ENCODE data around the gene INAFM1. TPM values are rescaled to one million over a fixed set of nuclear protein-coding genes. Genes with fewer than 3 reads are reported as not detected.
A peak's percentile ranks its signal among the peaks of the same experiment; 100 is the strongest.
"Not testable (repeated sequence)": the region's sequence is repeated elsewhere in the genome, so short reads cannot be mapped to it uniquely, and the experiment has no call there.

INAFM1 gene
- total RNA-seq, 2 donors from 2014 or later: 14.0 to 16.1 TPM

DNA sequence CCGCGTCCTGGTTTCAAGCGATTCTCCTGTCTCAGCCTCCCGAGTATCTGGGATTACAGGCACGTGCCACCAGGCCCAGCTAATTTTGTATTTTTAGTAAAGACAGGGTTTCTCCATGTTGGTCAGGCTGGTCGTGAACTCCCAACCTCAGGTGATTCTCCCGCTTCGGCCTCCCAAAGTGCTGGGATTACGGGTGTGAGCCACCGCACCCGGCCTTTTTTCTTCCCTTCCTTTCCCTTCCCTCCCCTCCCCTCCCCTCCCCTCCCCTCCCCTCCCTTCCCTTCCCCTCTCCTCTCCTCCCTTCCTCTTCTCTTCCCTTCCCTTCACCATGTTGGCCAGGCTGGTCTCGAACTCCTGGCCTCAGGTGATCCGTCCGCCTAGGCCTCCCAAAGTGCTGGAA lies 26.2 kb downstream of the INAFM1 start:
- not testable (repeated sequence) for H3K36me3 Mint-ChIP-seq; ATAC-seq; H3K9me3 Mint-ChIP-seq; H3K27me3 Mint-ChIP-seq; H3K27ac Mint-ChIP-seq; DNase-seq (ENCODE audit: low spot score)
- Mint-ChIP-seq H3K4me3 (peak overlapping the region; percentile 70), H3K4me1 (ENCODE audit: low read depth in 2 of 2) (peaks cover 17 to 22% of the 10 kb centered on the region in 2 donors)

DNA sequence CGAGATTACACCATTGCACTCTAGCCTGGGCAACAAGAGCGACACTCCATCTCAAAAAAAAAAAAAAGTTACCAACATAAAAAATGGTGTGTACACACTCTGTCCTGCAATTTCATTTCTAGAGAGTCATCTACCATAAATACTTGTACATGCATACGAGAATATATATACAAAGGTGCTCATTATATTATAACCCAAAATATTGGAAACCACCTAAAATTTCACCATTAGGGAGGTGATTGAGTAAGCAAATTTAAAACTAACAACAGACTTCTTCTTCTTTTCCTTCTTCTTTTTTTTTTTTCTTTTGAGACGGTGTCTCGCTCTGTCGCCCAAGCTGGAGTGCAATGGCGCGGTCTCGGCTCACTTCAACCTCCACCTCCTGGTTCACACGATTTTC lies 27.6 kb downstream of the INAFM1 start:
- peak overlapping the region in 1 of 2 donors; percentile 29 for H3K27ac Mint-ChIP-seq
- ATAC-seq (no peak), DNase-seq (ENCODE audit: low spot score) (no peak)
- H3K36me3 Mint-ChIP-seq: no peaks in the 10 kb centered on the region
- no peak overlapping the region for H3K4me3 Mint-ChIP-seq
- H3K27me3 Mint-ChIP-seq: peaks cover 12 to 15% of the 10 kb centered on the region in 2 donors
- H3K9me3 Mint-ChIP-seq: no peaks in the 10 kb centered on the region
- H3K4me1 Mint-ChIP-seq (ENCODE audit: low read depth in 2 of 2): peaks cover 17 to 19% of the 10 kb centered on the region in 2 donors

DNA sequence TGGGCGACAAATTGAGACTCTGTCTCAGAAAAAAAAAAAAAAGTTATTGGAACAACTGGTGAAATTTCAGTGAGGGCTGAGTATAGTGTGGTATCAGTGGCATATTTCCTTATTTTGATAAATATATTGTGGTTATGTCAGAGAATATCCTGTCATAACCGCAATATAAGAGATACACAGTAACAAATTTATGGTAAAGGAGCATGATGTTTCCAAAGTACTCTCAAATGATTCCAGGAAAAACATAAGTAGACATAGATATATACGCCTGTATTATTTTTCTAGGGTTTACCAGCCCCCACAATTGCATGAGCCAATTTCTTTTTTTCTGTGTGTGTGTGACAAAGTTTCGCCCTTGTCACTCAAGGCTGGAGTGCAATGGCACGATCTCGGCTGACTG lies 29.3 kb downstream of the INAFM1 start:
- Mint-ChIP-seq H3K27ac (no peak overlapping the region), H3K4me3 (no peak overlapping the region), H3K36me3 (no peaks in the 10 kb centered on the region), H3K4me1 (ENCODE audit: low read depth in 2 of 2) (peaks cover 17 to 19% of the 10 kb centered on the region in 2 donors), H3K27me3 (peaks cover 12 to 15% of the 10 kb centered on the region in 2 donors), H3K9me3 (no peaks in the 10 kb centered on the region)
- ATAC-seq (no peak), DNase-seq (ENCODE audit: low spot score) (no peak)

DNA sequence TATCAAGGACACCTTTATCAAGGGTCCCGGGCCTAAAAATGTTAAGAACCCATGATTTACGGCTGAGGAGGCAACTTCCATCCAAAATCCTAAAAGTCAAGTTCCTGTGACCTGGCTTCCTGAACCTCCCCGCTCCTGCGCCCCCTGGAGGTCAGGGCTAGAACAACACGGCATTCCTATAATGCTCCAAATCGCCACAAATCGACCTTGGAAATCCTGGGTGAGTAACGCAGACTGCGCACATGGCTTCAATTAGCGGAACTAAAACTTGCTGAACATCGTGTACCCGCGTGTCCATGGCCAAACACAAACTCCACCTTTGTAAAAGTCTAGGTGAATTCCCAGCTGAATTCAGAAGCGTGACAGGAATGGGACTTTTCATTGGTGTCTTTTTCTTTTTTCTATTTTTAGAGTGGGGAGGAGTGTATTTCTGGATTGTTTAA lies 30.6 kb downstream of the INAFM1 start:
- no peaks in the 10 kb centered on the region for H3K36me3 Mint-ChIP-seq
- DNase-seq (ENCODE audit: low spot score): peak; percentile 83
- no peak for ATAC-seq
- no peak overlapping the region for H3K27ac Mint-ChIP-seq
- H3K27me3 Mint-ChIP-seq: peaks cover 16 to 20% of the 10 kb centered on the region in 2 donors
- peaks cover 11 to 13% of the 10 kb centered on the region in 2 donors for H3K4me1 Mint-ChIP-seq (ENCODE audit: low read depth in 2 of 2)
- H3K9me3 Mint-ChIP-seq: no peaks in the 10 kb centered on the region
- no peak overlapping the region for H3K4me3 Mint-ChIP-seq

DNA sequence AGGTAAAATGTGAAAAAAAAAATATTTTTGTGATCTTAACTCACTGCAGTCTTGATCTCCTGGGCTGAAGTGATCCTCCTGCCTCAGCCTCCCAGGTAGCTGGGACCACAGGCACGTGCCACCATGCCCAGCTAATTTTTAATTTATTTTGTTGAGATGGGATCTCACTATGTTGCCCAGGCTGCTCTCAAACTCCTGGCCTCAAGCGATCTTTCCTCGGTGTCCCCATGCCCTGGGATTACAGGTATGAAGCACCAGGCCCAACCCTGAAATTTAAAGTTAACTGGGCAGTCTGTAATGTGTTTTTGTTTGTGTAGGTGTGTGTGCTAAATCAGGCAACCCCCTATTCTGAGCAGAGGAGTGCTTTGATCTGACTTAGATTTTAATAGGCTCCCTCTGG lies 31.6 kb downstream of the INAFM1 start:
- Mint-ChIP-seq H3K27me3 (peaks cover 20 to 21% of the 10 kb centered on the region in 2 donors), H3K27ac (no peak overlapping the region), H3K9me3 (no peaks in the 10 kb centered on the region), H3K4me3 (no peak overlapping the region), H3K4me1 (ENCODE audit: low read depth in 2 of 2) (peaks cover 6% of the 10 kb centered on the region in 2 donors), H3K36me3 (no peaks in the 10 kb centered on the region)
- ATAC-seq (no peak), DNase-seq (ENCODE audit: low spot score) (no peak)

DNA sequence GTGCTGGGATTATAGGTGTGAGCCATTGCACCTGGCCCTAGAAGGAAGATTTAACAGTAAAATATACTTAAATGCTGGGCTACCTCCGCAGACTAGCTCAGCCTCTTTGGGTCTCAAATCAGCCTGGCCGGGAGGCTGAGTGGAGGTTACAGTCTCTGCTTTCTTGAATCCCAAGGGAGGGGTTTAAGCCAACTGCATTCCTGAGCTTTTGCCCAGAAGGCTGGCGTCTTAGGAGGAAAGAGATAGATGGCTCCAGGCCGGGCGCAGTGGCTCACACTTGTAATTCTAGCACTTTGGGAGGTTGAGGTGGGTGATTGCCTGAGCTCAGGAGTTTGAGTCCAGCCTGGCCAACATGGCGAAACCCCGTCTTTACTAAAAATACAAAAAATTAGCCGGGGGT lies 34.4 kb downstream of the INAFM1 start:
- Mint-ChIP-seq H3K4me3 (no peak overlapping the region), H3K27me3 (peaks cover 20 to 23% of the 10 kb centered on the region in 2 donors), H3K4me1 (ENCODE audit: low read depth in 2 of 2) (peaks cover 4 to 6% of the 10 kb centered on the region in 2 donors), H3K9me3 (no peaks in the 10 kb centered on the region), H3K36me3 (no peaks in the 10 kb centered on the region), H3K27ac (no peak overlapping the region)
- ATAC-seq: no peak
- DNase-seq (ENCODE audit: low spot score): no peak

DNA sequence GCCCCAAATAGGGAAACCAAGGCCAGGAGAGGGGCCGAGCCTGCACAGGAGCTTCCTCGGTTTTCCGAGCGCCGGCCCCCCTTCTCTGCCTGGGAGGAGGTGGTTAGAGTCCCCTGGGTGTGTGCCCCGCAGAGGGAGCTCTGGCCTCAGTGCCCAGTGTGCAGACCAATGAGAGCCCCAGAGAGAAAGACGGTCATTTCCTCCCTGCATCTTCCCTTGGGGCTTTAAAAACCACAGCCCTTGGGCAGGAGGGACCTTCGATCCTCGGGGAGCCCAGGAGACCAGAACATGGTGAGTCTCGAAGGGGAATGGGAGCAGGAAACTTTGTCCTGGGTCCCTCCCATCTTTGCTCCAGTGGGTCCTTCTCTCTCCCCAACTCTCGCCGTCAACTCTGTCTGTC lies 34.9 kb downstream of the INAFM1 start, which contains the start of gene C5AR1:
TSS of gene C5AR1 (plus strand) at position 254 of the 400 bp plus-strand sequence. CDS start at position 289, 35 bp downstream.
- Mint-ChIP-seq H3K36me3 (no peaks in the 10 kb centered on the region), H3K4me3 (peak within 1 kb of the TSS; percentile 17), H3K27ac (no peak within 1 kb of the TSS), H3K4me1 (ENCODE audit: low read depth in 2 of 2) (peaks cover 4 to 6% of the 10 kb centered on the region in 2 donors), H3K27me3 (peaks cover 20 to 23% of the 10 kb centered on the region in 2 donors), H3K9me3 (no peaks in the 10 kb centered on the region)
- DNase-seq (ENCODE audit: low spot score): no peak
- ATAC-seq: peak in 1 of 2 donors; percentile 59

DNA sequence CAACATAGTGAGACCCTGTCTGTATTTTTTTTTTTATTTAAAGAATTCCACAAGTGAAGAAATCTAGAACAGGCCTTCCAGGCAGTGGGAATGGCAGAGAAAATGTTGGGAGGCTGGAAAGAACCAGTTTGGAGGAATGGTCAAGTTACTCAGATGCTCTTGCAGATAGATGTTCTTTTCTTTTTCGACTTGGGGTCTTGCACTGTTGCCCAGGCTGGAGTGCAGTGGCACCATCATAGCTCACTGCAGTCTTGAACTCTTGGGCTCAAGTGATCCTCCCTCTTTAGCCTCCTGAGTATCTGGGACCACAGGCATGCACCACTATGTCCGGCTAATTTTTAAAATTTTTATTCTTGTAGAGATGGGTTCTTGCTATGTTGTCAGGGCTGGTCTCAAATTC lies 35.6 kb downstream of the INAFM1 start:
- Mint-ChIP-seq H3K9me3 (no peaks in the 10 kb centered on the region), H3K4me3 (peak overlapping the region; percentile 17), H3K27me3 (peaks cover 18 to 20% of the 10 kb centered on the region in 2 donors), H3K27ac (no peak overlapping the region), H3K36me3 (no peaks in the 10 kb centered on the region), H3K4me1 (ENCODE audit: low read depth in 2 of 2) (peaks cover 5 to 6% of the 10 kb centered on the region in 2 donors)
- DNase-seq (ENCODE audit: low spot score) (no peak), ATAC-seq (no peak)

DNA sequence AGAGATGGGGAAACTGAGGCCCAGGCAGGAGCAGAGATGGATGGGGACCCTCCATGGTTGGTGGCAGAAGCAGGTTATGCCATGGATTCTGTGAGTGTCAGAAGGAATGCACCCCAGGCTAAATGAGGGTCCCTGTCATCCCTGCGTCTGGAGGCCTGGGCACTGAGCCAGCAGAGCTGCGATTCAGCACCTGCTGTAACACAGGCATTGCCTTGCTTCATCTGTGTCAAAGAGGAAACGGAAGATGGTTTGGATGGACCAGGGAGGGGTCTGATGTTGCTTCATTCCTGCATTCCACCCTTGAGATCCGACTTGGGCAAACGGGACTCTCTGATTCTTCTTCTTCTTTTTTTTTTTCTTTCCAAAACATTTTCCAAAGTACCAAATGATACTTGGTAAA lies 36.1 kb downstream of the INAFM1 start:
- ATAC-seq (no peak), DNase-seq (ENCODE audit: low spot score) (no peak)
- H3K4me3 Mint-ChIP-seq: peak overlapping the region; percentile 17
- H3K27ac Mint-ChIP-seq: no peak overlapping the region
- no peaks in the 10 kb centered on the region for H3K9me3 Mint-ChIP-seq
- peaks cover 19 to 20% of the 10 kb centered on the region in 2 donors for H3K27me3 Mint-ChIP-seq
- peaks cover 5 to 9% of the 10 kb centered on the region in 2 donors for H3K4me1 Mint-ChIP-seq (ENCODE audit: low read depth in 2 of 2)
- H3K36me3 Mint-ChIP-seq: no peaks in the 10 kb centered on the region

DNA sequence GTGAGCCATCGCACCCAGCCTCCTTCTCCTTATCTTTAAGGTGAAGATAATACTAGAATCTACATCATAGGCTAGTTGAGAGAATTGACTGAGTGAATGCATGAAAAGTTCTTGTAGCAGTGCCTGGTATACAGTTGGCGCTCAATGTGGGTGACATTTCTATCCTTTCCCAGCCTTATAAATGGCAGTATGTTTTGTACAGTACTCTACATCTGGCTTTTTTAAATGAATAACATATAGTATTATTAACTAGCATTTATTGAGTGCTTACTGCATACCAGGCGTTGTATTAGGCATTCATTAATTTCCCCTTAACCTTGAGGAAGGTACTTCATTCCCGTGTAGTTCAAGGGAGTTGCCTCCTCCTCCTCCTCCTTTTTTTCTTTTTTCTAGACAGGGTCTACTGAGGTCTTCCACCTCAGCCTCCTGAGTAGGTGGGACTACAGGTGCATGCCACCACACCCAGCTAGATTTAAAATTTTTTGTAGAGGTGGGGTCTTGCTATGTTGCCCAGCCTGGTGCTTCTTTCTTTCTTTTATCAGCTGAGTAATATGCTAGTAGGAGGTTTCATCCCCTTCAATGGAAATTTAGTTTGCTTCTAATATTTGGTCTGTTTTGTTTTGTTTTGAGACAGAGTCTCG lies 37.8 kb downstream of the INAFM1 start:
- Mint-ChIP-seq H3K4me3 (peak overlapping the region; percentile 25), H3K4me1 (ENCODE audit: low read depth in 2 of 2) (peaks cover 8 to 16% of the 10 kb centered on the region in 2 donors), H3K9me3 (no peaks in the 10 kb centered on the region), H3K27ac (no peak overlapping the region), H3K36me3 (no peaks in the 10 kb centered on the region), H3K27me3 (peaks cover 17 to 20% of the 10 kb centered on the region in 2 donors)
- ATAC-seq (no peak), DNase-seq (ENCODE audit: low spot score) (no peak)

DNA sequence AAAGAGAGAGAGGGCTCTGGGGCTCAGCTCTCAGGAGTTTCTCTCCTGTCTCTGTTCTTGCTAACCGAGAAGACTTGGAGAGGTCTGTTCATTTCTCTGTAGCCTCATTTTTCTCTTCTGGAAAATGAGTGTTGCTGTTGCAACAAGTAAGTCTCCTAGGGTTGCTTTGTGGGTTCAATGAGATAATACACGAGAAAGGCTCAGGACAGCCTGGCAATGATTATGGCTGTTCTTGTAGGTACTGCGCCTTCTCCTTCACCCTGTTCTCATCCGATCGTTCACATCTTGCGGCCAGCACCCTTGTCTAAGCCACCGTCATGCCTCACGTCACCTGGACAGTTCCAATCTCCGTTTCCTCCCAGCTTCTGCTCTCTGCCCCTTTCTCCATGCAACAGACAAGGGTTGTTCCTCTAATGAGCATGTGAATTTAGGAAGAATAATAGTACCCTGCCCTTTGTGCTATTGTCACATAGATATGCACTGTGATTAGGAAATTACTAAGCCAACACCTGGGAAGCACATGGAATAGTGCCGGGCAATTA lies 39.1 kb downstream of the INAFM1 start:
- no peaks in the 10 kb centered on the region for H3K9me3 Mint-ChIP-seq
- no peak overlapping the region for H3K4me3 Mint-ChIP-seq
- ATAC-seq: no peak
- H3K36me3 Mint-ChIP-seq: no peaks in the 10 kb centered on the region
- peaks cover 8 to 16% of the 10 kb centered on the region in 2 donors for H3K4me1 Mint-ChIP-seq (ENCODE audit: low read depth in 2 of 2)
- H3K27ac Mint-ChIP-seq: no peak overlapping the region
- no peak for DNase-seq (ENCODE audit: low spot score)
- H3K27me3 Mint-ChIP-seq: peaks cover 17 to 20% of the 10 kb centered on the region in 2 donors

DNA sequence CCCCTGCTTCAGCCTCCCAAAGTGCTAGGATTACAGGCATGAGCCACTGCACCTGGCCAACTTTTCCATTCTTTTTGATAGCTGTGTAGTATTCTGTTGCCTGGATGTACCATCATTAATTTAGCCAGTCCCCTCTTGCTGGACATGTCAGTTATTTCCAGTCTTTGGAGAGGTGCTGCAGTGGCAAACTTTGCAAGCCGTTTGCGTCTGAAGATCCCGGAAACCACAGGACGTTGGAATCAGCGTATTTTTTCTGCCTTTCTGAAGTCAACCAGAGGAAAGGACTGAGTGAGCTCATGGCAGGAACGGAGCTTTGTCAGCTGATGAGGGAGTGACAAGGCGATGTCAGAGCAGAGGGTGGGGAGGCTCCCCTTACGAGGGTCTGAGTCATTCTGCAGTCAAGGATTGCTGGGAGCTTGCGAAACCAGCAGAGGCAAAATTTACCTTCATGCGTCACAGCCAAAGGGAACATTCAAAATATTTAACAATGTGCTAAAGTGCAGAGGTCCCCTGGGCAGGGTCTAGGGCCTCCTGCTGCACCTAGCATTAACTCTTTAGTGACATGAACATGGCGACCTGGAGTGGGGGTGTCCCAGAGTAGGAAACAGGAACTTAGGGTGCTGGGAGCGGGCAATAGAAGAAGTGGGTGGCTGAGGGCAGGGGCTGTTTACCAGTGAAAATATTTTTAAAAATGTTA lies 40.6 kb downstream of the INAFM1 start:
- Mint-ChIP-seq H3K27me3 (peaks cover 15 to 16% of the 10 kb centered on the region in 2 donors), H3K9me3 (no peaks in the 10 kb centered on the region), H3K27ac (peak overlapping the region in 1 of 2 donors; percentile 12), H3K36me3 (no peaks in the 10 kb centered on the region), H3K4me3 (peak overlapping the region; percentile 0), H3K4me1 (ENCODE audit: low read depth in 2 of 2) (peaks cover 10 to 16% of the 10 kb centered on the region in 2 donors)
- DNase-seq (ENCODE audit: low spot score) (no peak), ATAC-seq (peak; percentile 87 to 89)

DNA sequence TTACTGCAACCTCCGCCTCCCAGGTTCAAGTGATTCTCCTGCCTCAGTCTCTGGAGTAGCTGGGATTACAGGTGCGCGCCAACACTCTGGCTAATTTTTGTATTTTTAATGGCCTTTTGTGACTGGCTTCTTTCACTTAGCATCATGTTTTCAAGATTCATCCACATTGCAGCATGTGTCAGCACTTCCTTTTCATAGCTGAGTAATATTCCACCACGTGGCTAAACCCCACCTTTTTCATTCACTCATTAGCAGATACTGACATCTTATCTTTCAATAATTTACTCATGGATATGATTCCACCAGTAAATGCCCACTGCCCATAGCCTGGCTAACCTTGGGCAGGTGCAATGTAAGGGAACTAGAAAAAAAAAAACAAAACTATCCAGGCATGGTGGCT lies 41.8 kb downstream of the INAFM1 start:
- DNase-seq (ENCODE audit: low spot score) (no peak), ATAC-seq (no peak)
- H3K4me3 Mint-ChIP-seq: peak overlapping the region; percentile 0
- no peaks in the 10 kb centered on the region for H3K9me3 Mint-ChIP-seq
- peaks cover 15 to 18% of the 10 kb centered on the region in 2 donors for H3K27me3 Mint-ChIP-seq
- H3K36me3 Mint-ChIP-seq: no peaks in the 10 kb centered on the region
- H3K27ac Mint-ChIP-seq: peak overlapping the region in 1 of 2 donors; percentile 12
- H3K4me1 Mint-ChIP-seq (ENCODE audit: low read depth in 2 of 2): peaks cover 10 to 16% of the 10 kb centered on the region in 2 donors

Data from natural killer cell treated with Interleukin-12 subunit alpha and Interleukin-12 subunit beta and Interleukin-15 and Interleukin-18, amount 100 ng/mL, for 72 hours (primary cell).